BLaER1 (cell line): ENCODE measurements around the gene CALM3.
A peak's percentile ranks its signal among the peaks of the same experiment; 100 is the strongest.

Source experiments
- H3K27ac ChIP-seq: shearing (Covaris generic); formaldehyde crosslinking; 2 replicates; pipeline ENCODE4 v1.8.1; 2022
- H3K27me3 ChIP-seq: shearing (Covaris generic); formaldehyde crosslinking; 2 replicates; pipeline ENCODE4 v1.8.1; 2022
- H3K36me3 ChIP-seq: shearing (Covaris generic); formaldehyde crosslinking; 2 replicates; pipeline ENCODE4 v1.8.1; 2022
- H3K4me1 ChIP-seq: shearing (Covaris generic); formaldehyde crosslinking; 2 replicates; pipeline ENCODE4 v1.8.1; 2022
- H3K4me2 ChIP-seq: shearing (Covaris generic); formaldehyde crosslinking; 2 replicates; pipeline ENCODE4 v1.8.1; 2022
- H3K4me3 ChIP-seq: shearing (Covaris generic); formaldehyde crosslinking; 2 replicates; pipeline ENCODE4 v1.8.1; 2022
- H3K9ac ChIP-seq: shearing (Covaris generic); formaldehyde crosslinking; 2 replicates; pipeline ENCODE4 v1.8.1; 2022
- H3K9me3 ChIP-seq: shearing (Covaris generic); formaldehyde crosslinking; 2 replicates; pipeline ENCODE4 v1.8.1; 2022
- H4K20me1 ChIP-seq: shearing (Covaris generic); formaldehyde crosslinking; 2 replicates; pipeline ENCODE4 v1.8.1; 2022
- Cebpa-rat ChIP-seq: shearing (Covaris generic); IDR thresholded peaks from 2 replicates; pipeline ENCODE4 v1.8.1; 2022

The CALM3 gene

GRCh38 chr19:46573679-46574498 is 27.2 kb upstream of the CALM3 start:
- Histone ChIP-seq H3K4me2 (peak overlapping the region; percentile 58), H3K4me1 (peaks cover 40% of the 10 kb centered on the region), H3K4me3 (no peak overlapping the region), H3K27ac (no peak overlapping the region), H3K36me3 (no peaks in the 10 kb centered on the region), H3K9ac (no peak overlapping the region), H3K27me3 (no peaks in the 10 kb centered on the region), H4K20me1 (no peaks in the 10 kb centered on the region), H3K9me3 (peaks cover 12% of the 10 kb centered on the region)
- TF ChIP-seq Cebpa-rat = no peak

DNA sequence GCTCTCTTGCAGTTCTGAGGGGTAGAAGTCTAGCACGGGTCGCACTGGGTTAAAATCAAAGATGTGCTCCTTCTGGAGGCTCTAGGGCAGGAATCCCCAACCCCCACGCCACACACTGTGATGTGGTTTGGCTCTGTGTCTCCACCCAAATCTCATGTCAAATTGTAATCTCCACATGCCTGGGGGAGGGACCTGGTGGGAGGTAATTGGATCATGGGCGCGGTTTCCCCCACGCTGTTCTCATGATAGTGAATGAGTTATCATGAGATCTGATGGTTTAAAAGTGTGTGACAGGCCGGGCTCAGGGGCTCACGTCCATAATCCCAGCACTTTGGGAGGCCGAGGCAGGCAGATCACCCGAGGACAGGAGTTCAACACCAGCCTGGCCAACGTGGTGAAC is 26.6 kb upstream of the CALM3 start:
- Histone ChIP-seq H3K9me3 (peaks cover 12% of the 10 kb centered on the region), H4K20me1 (no peaks in the 10 kb centered on the region), H3K27me3 (no peaks in the 10 kb centered on the region), H3K4me3 (no peak overlapping the region), H3K4me2 (peak overlapping the region; percentile 58), H3K9ac (no peak overlapping the region), H3K4me1 (peaks cover 40% of the 10 kb centered on the region), H3K27ac (no peak overlapping the region), H3K36me3 (no peaks in the 10 kb centered on the region)
- TF ChIP-seq Cebpa-rat = no peak

GRCh38 chr19:46578450-46578849 is 22.7 kb upstream of the CALM3 start:
- no peak for TF ChIP-seq Cebpa-rat
- Histone ChIP-seq H4K20me1 (no peaks in the 10 kb centered on the region), H3K9ac (no peak overlapping the region), H3K36me3 (no peaks in the 10 kb centered on the region), H3K4me2 (no peak overlapping the region), H3K27ac (no peak overlapping the region), H3K4me3 (no peak overlapping the region), H3K27me3 (no peaks in the 10 kb centered on the region), H3K9me3 (peaks cover 12% of the 10 kb centered on the region), H3K4me1 (peaks cover 40% of the 10 kb centered on the region)

GRCh38 chr19:46579361-46579879 is 21.7 kb upstream of the CALM3 start:
- no peak overlapping the region for H3K27ac ChIP-seq
- peaks cover 31% of the 10 kb centered on the region for H3K4me1 ChIP-seq
- H3K27me3 ChIP-seq = no peaks in the 10 kb centered on the region
- no peak overlapping the region for H3K9ac ChIP-seq
- H3K9me3 ChIP-seq = peaks cover 12% of the 10 kb centered on the region
- H3K4me2 ChIP-seq = no peak overlapping the region
- TF ChIP-seq Cebpa-rat = no peak
- H4K20me1 ChIP-seq = no peaks in the 10 kb centered on the region
- no peaks in the 10 kb centered on the region for H3K36me3 ChIP-seq
- no peak overlapping the region for H3K4me3 ChIP-seq

DNA sequence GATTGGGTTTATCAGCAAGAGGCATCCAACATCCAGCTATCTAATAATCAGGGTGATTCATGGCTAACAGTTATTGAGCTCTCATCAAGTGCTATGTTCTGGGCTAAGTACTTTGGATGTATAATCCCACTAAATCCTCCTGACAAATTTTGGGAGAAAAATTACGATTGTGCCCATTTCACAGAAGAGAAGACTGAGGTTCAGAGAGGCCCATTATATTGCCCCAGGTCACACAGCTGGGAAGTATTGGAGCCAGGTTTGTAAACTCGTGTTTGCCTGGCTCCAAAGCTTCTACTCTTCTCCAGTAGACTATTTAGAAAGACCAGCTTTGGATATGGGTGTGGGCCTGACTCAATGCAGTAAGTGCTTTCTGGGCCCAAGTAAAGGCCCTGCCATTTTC is 20.9 kb upstream of the CALM3 start:
- H3K27me3 ChIP-seq = no peaks in the 10 kb centered on the region
- no peak overlapping the region for H3K9ac ChIP-seq
- peaks cover 12% of the 10 kb centered on the region for H3K9me3 ChIP-seq
- H3K4me3 ChIP-seq = no peak overlapping the region
- TF ChIP-seq Cebpa-rat = no peak
- H3K4me1 ChIP-seq = peaks cover 23% of the 10 kb centered on the region
- H3K4me2 ChIP-seq = no peak overlapping the region
- no peaks in the 10 kb centered on the region for H3K36me3 ChIP-seq
- H3K27ac ChIP-seq = no peak overlapping the region
- no peaks in the 10 kb centered on the region for H4K20me1 ChIP-seq

DNA sequence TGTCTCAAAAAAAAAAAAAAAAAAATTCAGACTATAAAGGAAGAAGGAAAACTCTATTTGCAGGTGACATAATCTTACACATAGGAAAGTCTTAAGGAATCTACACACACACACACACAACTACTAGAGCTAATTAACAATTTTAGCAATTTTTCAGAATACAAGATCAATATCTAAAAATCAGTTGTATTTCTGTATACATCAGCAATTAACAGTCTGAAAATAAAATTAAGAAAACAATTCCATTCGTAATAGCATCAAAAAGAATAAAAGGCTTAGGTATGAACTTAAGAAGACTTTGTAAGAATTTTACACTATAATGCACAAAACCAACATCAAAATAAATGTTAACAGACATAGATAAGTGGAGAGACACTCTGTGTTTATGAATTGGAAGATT is 15.6 kb upstream of the CALM3 start:
- Histone ChIP-seq H3K27ac (no peak overlapping the region), H3K9ac (no peak overlapping the region), H3K36me3 (no peaks in the 10 kb centered on the region), H3K4me2 (no peak overlapping the region), H3K4me1 (no peaks in the 10 kb centered on the region), H3K4me3 (no peak overlapping the region), H3K27me3 (no peaks in the 10 kb centered on the region), H3K9me3 (no peaks in the 10 kb centered on the region), H4K20me1 (no peaks in the 10 kb centered on the region)
- no peak for TF ChIP-seq Cebpa-rat

GRCh38 chr19:46586294-46586693 is 14.8 kb upstream of the CALM3 start:
- Histone ChIP-seq H3K36me3 (no peaks in the 10 kb centered on the region), H3K4me1 (no peaks in the 10 kb centered on the region), H4K20me1 (no peaks in the 10 kb centered on the region), H3K27me3 (no peaks in the 10 kb centered on the region), H3K27ac (no peak overlapping the region), H3K9me3 (no peaks in the 10 kb centered on the region), H3K9ac (no peak overlapping the region), H3K4me2 (no peak overlapping the region), H3K4me3 (no peak overlapping the region)
- no peak for TF ChIP-seq Cebpa-rat

DNA sequence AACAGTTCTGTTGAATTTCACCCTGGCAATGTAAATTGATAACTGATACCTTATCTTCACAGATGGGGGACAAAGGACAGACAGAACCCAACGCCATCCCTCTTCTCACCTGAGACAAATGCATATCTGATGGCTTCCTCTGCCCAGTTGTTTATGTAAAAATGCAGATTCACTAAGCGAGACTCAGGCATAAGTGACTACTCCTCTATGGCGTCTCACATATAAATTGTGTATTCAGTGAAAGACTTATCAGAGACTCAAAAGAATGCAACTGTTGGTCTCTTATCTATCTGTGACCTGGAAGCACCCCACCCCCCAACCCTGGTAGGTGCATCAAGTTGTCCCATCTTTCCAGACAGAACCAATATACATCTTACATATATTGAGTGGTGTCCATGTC is 13.3 kb upstream of the CALM3 start:
- Histone ChIP-seq H3K4me1 (no peaks in the 10 kb centered on the region), H3K9ac (no peak overlapping the region), H3K9me3 (no peaks in the 10 kb centered on the region), H3K27me3 (no peaks in the 10 kb centered on the region), H3K4me2 (no peak overlapping the region), H4K20me1 (no peaks in the 10 kb centered on the region), H3K4me3 (no peak overlapping the region), H3K27ac (no peak overlapping the region), H3K36me3 (no peaks in the 10 kb centered on the region)
- no peak for TF ChIP-seq Cebpa-rat

GRCh38 chr19:46591254-46591653 is 9.9 kb upstream of the CALM3 start:
- no peaks in the 10 kb centered on the region for H3K4me1 ChIP-seq
- no peaks in the 10 kb centered on the region for H4K20me1 ChIP-seq
- H3K9ac ChIP-seq = no peak overlapping the region
- H3K9me3 ChIP-seq = no peaks in the 10 kb centered on the region
- H3K27me3 ChIP-seq = no peaks in the 10 kb centered on the region
- H3K36me3 ChIP-seq = no peaks in the 10 kb centered on the region
- H3K4me2 ChIP-seq = no peak overlapping the region
- H3K4me3 ChIP-seq = no peak overlapping the region
- no peak overlapping the region for H3K27ac ChIP-seq
- no peak for TF ChIP-seq Cebpa-rat

DNA sequence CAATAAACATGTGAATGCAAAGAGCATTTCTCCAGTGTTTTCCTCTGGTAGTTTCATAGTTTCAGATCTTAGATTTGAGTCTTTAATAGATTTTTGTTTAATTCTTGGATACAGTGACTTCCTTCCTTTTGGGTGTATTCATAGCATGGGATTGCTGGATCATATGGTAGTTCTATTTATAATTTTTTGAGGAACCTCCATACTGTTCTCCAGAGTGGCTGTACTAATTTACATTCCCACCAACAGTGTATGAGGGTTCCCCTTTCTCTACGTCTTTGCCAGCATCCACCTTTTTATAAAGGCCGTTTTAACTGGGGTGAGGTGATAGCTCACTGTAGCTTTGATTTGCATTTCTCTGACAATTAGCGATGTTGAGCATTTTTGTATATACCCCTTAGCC is 9.3 kb upstream of the CALM3 start:
- no peaks in the 10 kb centered on the region for H3K4me1 ChIP-seq
- H3K9ac ChIP-seq = no peak overlapping the region
- no peaks in the 10 kb centered on the region for H3K36me3 ChIP-seq
- no peaks in the 10 kb centered on the region for H3K27me3 ChIP-seq
- no peaks in the 10 kb centered on the region for H3K9me3 ChIP-seq
- TF ChIP-seq Cebpa-rat = no peak
- H3K4me3 ChIP-seq = no peak overlapping the region
- H3K4me2 ChIP-seq = no peak overlapping the region
- no peaks in the 10 kb centered on the region for H4K20me1 ChIP-seq
- H3K27ac ChIP-seq = no peak overlapping the region
